Ishikawa (cell line): Measurements from ENCODE around the gene KIAA0319L.

Source experiments
- CEBPB ChIP-seq: IDR thresholded peaks from 2 replicates; pipeline ENCODE4 v1.6.1; 2012
- CREB1 ChIP-seq: IDR thresholded peaks from 2 replicates; pipeline ENCODE4 v1.6.1; 2012; ENCODE audit warnings: low read depth
- EGR1 ChIP-seq: IDR thresholded peaks from 2 replicates; pipeline ENCODE4 v1.6.1; 2012
- EP300 ChIP-seq: IDR thresholded peaks from 2 replicates; pipeline ENCODE4 v1.6.1; 2012; ENCODE audit warnings: borderline replicate concordance
- FOXM1 ChIP-seq: IDR thresholded peaks from 2 replicates; pipeline ENCODE4 v1.6.1; 2012; ENCODE audit warnings: low read depth, borderline replicate concordance
- MAX ChIP-seq: IDR thresholded peaks from 2 replicates; pipeline ENCODE4 v1.6.1; 2012
- NFIC ChIP-seq: IDR thresholded peaks from 2 replicates; pipeline ENCODE4 v1.6.1; 2012
- RAD21 ChIP-seq: IDR thresholded peaks from 2 replicates; pipeline ENCODE4 v1.6.1; 2012; ENCODE audit warnings: low read depth
- REST ChIP-seq: IDR thresholded peaks from 2 replicates; pipeline ENCODE4 v1.6.1; 2012; ENCODE audit warnings: low read depth, mild to moderate bottlenecking
- TAF1 ChIP-seq: IDR thresholded peaks from 2 replicates; pipeline ENCODE4 v1.6.1; 2012; ENCODE audit warnings: low read depth, mild to moderate bottlenecking
- TCF12 ChIP-seq: IDR thresholded peaks from 2 replicates; pipeline ENCODE4 v1.6.1; 2012; ENCODE audit warnings: low read depth
- TEAD4 ChIP-seq: IDR thresholded peaks from 2 replicates; pipeline ENCODE4 v1.6.1; 2012
- USF1 ChIP-seq: IDR thresholded peaks from 2 replicates; pipeline ENCODE4 v1.6.1; 2012
- YY1 ChIP-seq: IDR thresholded peaks from 2 replicates; pipeline ENCODE4 v1.6.1; 2012; ENCODE audit warnings: low read depth
- ZBTB7A ChIP-seq: IDR thresholded peaks from 2 replicates; pipeline ENCODE4 v1.6.1; 2012; ENCODE audit warnings: low read depth

The KIAA0319L gene

GRCh38 chr1:35590476-35591040 lies 33.4 kb upstream of the KIAA0319L start:
- no peak for TF ChIP-seq CEBPB
- no peak for TF ChIP-seq RAD21
- TF ChIP-seq TCF12: no peak
- TF ChIP-seq ZBTB7A: no peak
- no peak for TF ChIP-seq MAX
- no peak for TF ChIP-seq TAF1
- no peak for TF ChIP-seq TEAD4
- no peak for TF ChIP-seq CREB1
- TF ChIP-seq YY1: no peak
- no peak for TF ChIP-seq REST
- no peak for TF ChIP-seq USF1
- TF ChIP-seq FOXM1: no peak
- no peak for TF ChIP-seq NFIC
- no peak for TF ChIP-seq EP300
- no peak for TF ChIP-seq EGR1

- TF ChIP-seq FOXM1 (no peak), CEBPB (no peak), NFIC (no peak), RAD21 (no peak), TEAD4 (no peak), ZBTB7A (no peak), TCF12 (no peak), CREB1 (no peak), TAF1 (no peak), USF1 (no peak), EP300 (no peak), YY1 (no peak), MAX (no peak), EGR1 (no peak)
Observed at GRCh38 chr1:35589516-35590427, 32.6 kb upstream of the KIAA0319L start.

- TF ChIP-seq REST: no peak
- no peak for TF ChIP-seq MAX
- TF ChIP-seq TAF1: no peak
- TF ChIP-seq TCF12: no peak
Observed at GRCh38 chr1:35588197-35588910, 31.2 kb upstream of the KIAA0319L start.

- TF ChIP-seq YY1: no peak
- no peak for TF ChIP-seq CEBPB
- TF ChIP-seq NFIC: no peak
- no peak for TF ChIP-seq CREB1
- no peak for TF ChIP-seq EGR1
- no peak for TF ChIP-seq REST
- TF ChIP-seq RAD21: no peak
- TF ChIP-seq TEAD4: no peak
- TF ChIP-seq MAX: no peak
- TF ChIP-seq USF1: no peak
- TF ChIP-seq TCF12: no peak
- TF ChIP-seq FOXM1: no peak
- no peak for TF ChIP-seq EP300
Observed at GRCh38 chr1:35587736-35588135, 30.5 kb upstream of the KIAA0319L start.
